Activated CD8-positive, alpha-beta memory T cell treated with anti-CD3 and anti-CD28 coated beads, Interleukin-2, amount 50 U/mL, for 1 hour (primary cell): ENCODE measurements around the gene HDAC9.

Experiments
- DNase-seq: peaks from one replicate; pipeline ENCODE4 v3.0.0-alpha.2; 2020; ENCODE audit errors: extremely low read depth

Gene HDAC9

GRCh38 chr7:18786796-18787195 lies 291.2 kb downstream of the HDAC9 start:
- DNase-seq, result no peak

- no peak for DNase-seq
Observed at GRCh38 chr7:18788026-18788425, 292.5 kb downstream of the HDAC9 start.

GRCh38 chr7:18792871-18793595 lies 297.5 kb downstream of the HDAC9 start:
- no peak for DNase-seq

- DNase-seq, result no peak
Observed at GRCh38 chr7:18796216-18796615, 300.7 kb downstream of the HDAC9 start.

- no peak for DNase-seq
Observed at GRCh38 chr7:18798088-18798906, 302.7 kb downstream of the HDAC9 start.

GRCh38 chr7:18799899-18800298 lies 304.4 kb downstream of the HDAC9 start:
- no peak for DNase-seq

GRCh38 chr7:18803923-18804322 lies 308.4 kb downstream of the HDAC9 start:
- DNase-seq, result no peak

GRCh38 chr7:18806177-18806576 lies 310.6 kb downstream of the HDAC9 start:
- DNase-seq, result no peak

GRCh38 chr7:18808026-18808425 lies 312.5 kb downstream of the HDAC9 start:
- DNase-seq, result no peak

GRCh38 chr7:18815261-18815960 lies 319.9 kb downstream of the HDAC9 start:
- no peak for DNase-seq

GRCh38 chr7:18820981-18821380 lies 325.4 kb downstream of the HDAC9 start:
- DNase-seq, result no peak

- no peak for DNase-seq
Observed at GRCh38 chr7:18821554-18821953, 326.0 kb downstream of the HDAC9 start.

GRCh38 chr7:18824157-18824556 lies 328.6 kb downstream of the HDAC9 start:
- no peak for DNase-seq

GRCh38 chr7:18828260-18828993 lies 332.9 kb downstream of the HDAC9 start:
- DNase-seq, result no peak

- no peak for DNase-seq
Observed at GRCh38 chr7:18828994-18829857, 333.7 kb downstream of the HDAC9 start.

GRCh38 chr7:18829858-18830285 lies 334.3 kb downstream of the HDAC9 start:
- DNase-seq, result no peak

- DNase-seq, result no peak
Observed at GRCh38 chr7:18831419-18831818, 335.9 kb downstream of the HDAC9 start.

GRCh38 chr7:18831943-18832342 lies 336.4 kb downstream of the HDAC9 start:
- no peak for DNase-seq

GRCh38 chr7:18834577-18834976 lies 339.0 kb downstream of the HDAC9 start:
- DNase-seq, result no peak

- no peak for DNase-seq
Observed at GRCh38 chr7:18835001-18835690, 339.6 kb downstream of the HDAC9 start.
